Body of pancreas (tissue), 4 donors: ENCODE results near the gene EIF5A2.
"Not testable (repeated sequence)": the region's sequence is repeated elsewhere in the genome, so short reads cannot be mapped to it uniquely, and the experiment has no call there.

Source experiments
- CTCF ChIP-seq, 7 experiments: fragments of 450-650 bp in 4 of 7; fragments of 200-600 bp in 3 of 7; sonication (generic) in 3 of 7; IDR thresholded peaks; one replicate each; pipeline ENCODE4 v1.5.1; 2016 to 2019; ENCODE audit warnings: antibody characterized with exemption in 7 of 7
- POLR2A ChIP-seq, 3 donors: fragments of 450-650 bp; IDR thresholded peaks; one replicate each; pipeline ENCODE4 v1.6.1; 2016; ENCODE audit warnings: antibody characterized with exemption in 3 of 3, mild to moderate bottlenecking in 2 of 3

- TF ChIP-seq CTCF, POLR2A (IDR thresholded peaks at IDR 0.05): not testable (repeated sequence)
These were observed 24.6 kb upstream of the EIF5A2 start for GRCh38 chr3:170933039-170933438.
